Duodenal mucosa (tissue), 2 donors: ENCODE measurements around the gene CCNT2.

Source experiments
- H3K27ac ChIP-seq: one replicate; pipeline ENCODE4 v1.7.0; 2013; ENCODE audit warnings: low read depth, low read length
- H3K27me3 ChIP-seq, 2 donors: one replicate each; pipeline ENCODE4 v1.7.0; 2013; ENCODE audit warnings: low read length in 2 of 2, control low read depth in 1 of 2; ENCODE audit not compliant: insufficient read depth in 2 of 2, control insufficient read depth in 1 of 2
- H3K36me3 ChIP-seq, 2 donors: one replicate each; pipeline ENCODE4 v1.7.0; 2013; ENCODE audit warnings: low read length in 2 of 2, control low read depth in 1 of 2; ENCODE audit not compliant: insufficient read depth in 2 of 2, control insufficient read depth in 1 of 2
- H3K4me1 ChIP-seq, 2 donors: one replicate each; pipeline ENCODE4 v1.7.0; 2013; ENCODE audit warnings: low read length in 2 of 2, control low read depth in 1 of 2; ENCODE audit not compliant: insufficient read depth in 2 of 2, control insufficient read depth in 1 of 2
- H3K4me3 ChIP-seq, 2 donors: one replicate each; pipeline ENCODE4 v1.7.0; 2013; ENCODE audit warnings: low read length in 2 of 2, low read depth in 1 of 2
- H3K9ac ChIP-seq, 2 donors: one replicate each; pipeline ENCODE4 v1.7.0; 2013; ENCODE audit warnings: low read length in 2 of 2, low read depth in 1 of 2
- H3K9me3 ChIP-seq, 2 donors: one replicate each; pipeline ENCODE4 v1.7.0; 2013; ENCODE audit warnings: low read length in 2 of 2, control low read depth in 1 of 2; ENCODE audit not compliant: control insufficient read depth in 1 of 2

CCNT2 gene

GRCh38 chr2:134918526-134919340 is at the start of gene CCNT2:
TSS of gene CCNT2 (plus strand) at chr2:134918822. CDS start at chr2:134918855, 33 bp downstream.
- no peaks in the 10 kb centered on the region for H3K9me3 ChIP-seq
- H3K4me1 ChIP-seq: peaks cover 24 to 30% of the 10 kb centered on the region in 2 donors
- no peaks in the 10 kb centered on the region for H3K27me3 ChIP-seq
- H3K27ac ChIP-seq: peak within 1 kb of the TSS; percentile 99
- H3K4me3 ChIP-seq: peak within 1 kb of the TSS; percentile 94 to 97
- H3K36me3 ChIP-seq: no peaks in the 10 kb centered on the region
- H3K9ac ChIP-seq: peak within 1 kb of the TSS; percentile 97 to 98

GRCh38 chr2:134869946-134870736 is 48.5 kb upstream of the CCNT2 start:
- H3K4me3 ChIP-seq: no peak overlapping the region
- H3K9me3 ChIP-seq: no peaks in the 10 kb centered on the region
- H3K36me3 ChIP-seq: no peaks in the 10 kb centered on the region
- no peaks in the 10 kb centered on the region for H3K27me3 ChIP-seq
- no peak overlapping the region for H3K27ac ChIP-seq
- no peak overlapping the region for H3K9ac ChIP-seq
- no peaks in the 10 kb centered on the region for H3K4me1 ChIP-seq

DNA sequence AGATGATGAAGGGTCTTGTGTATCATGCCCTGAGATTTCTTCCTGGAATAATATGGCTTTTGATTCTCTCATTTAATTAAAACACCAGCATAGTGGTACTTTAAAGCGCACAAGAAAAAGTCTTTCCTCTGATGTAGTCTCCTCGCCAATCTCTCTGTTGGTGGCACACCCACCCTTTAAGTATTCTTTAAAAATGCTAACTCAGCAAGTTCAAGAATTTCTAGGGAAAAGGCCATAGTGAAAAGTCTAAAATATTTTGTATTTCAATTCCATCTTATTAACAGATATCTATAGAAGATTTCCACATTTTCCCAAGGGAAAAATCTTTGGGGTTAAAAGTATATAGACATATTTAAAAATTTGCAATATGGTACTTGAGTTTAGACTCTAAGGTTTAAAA is 45.5 kb upstream of the CCNT2 start:
- H3K9ac ChIP-seq: no peak overlapping the region
- no peak overlapping the region for H3K4me3 ChIP-seq
- H3K4me1 ChIP-seq: no peaks in the 10 kb centered on the region
- H3K36me3 ChIP-seq: no peaks in the 10 kb centered on the region
- no peaks in the 10 kb centered on the region for H3K27me3 ChIP-seq
- no peak overlapping the region for H3K27ac ChIP-seq
- peaks cover 2 to 4% of the 10 kb centered on the region in 2 donors for H3K9me3 ChIP-seq

DNA sequence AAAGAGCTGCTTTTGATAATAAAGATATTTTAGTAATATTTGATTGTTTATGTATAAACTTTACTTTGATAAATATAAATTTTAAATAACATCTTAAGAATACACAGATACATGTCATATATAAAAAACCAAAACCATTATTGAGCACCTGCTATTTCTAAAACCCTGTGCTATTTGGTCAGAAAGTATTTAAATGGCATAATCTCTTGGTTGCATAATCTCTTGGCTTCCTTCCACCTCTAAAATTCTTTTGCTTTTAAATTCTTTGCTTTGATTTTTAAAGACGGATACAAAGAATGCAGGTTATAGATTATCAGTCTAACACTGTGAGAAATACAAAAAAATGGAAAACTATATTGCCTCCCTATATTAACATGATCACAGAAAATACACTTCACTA is 43.3 kb upstream of the CCNT2 start:
- no peak overlapping the region for H3K9ac ChIP-seq
- H3K27ac ChIP-seq: no peak overlapping the region
- H3K9me3 ChIP-seq: peaks cover 2 to 13% of the 10 kb centered on the region in 2 donors
- no peaks in the 10 kb centered on the region for H3K36me3 ChIP-seq
- H3K27me3 ChIP-seq: no peaks in the 10 kb centered on the region
- no peak overlapping the region for H3K4me3 ChIP-seq
- H3K4me1 ChIP-seq: peaks cover 0 to 8% of the 10 kb centered on the region in 2 donors

GRCh38 chr2:134882773-134883172 is 35.8 kb upstream of the CCNT2 start:
- Histone ChIP-seq H3K4me1 (peaks cover 0 to 8% of the 10 kb centered on the region in 2 donors), H3K27me3 (no peaks in the 10 kb centered on the region), H3K9me3 (peaks cover 2 to 13% of the 10 kb centered on the region in 2 donors), H3K4me3 (no peak overlapping the region), H3K9ac (no peak overlapping the region), H3K27ac (no peak overlapping the region), H3K36me3 (no peaks in the 10 kb centered on the region)

DNA sequence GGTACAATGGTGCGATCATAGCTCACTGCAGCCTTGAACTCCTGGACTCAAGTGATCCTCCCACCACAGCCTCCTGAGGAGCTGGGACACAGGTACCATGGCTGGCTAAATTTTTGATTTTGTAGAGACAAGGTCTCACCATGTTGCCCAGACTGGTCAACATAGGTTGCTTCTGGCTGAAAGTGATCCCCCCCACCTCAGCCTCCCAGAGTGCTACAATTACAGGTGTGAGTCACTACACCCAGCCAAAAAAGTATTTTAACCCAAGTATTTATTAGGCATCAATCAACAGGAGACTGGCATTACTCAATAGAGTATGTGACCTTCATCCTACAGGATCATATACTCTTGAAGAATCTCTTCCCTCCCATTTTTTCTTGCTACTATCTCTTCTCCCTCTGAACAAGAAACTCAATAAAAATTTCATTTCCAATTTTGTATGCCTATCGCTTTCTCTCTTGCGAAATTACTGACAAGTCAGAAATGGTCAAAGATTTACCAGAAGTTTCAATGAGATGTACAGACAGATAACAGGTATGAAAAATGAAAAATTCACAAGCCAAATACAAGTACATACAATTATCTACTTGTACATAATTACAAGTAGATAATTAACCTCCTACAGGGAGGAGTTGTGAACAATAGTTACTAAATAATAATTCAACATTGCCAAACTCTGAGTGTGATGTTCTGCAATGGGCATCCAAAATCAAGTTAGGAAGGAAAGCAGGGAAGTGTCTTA is 34.9 kb upstream of the CCNT2 start:
- Histone ChIP-seq H3K27ac (no peak overlapping the region), H3K36me3 (no peaks in the 10 kb centered on the region), H3K4me1 (peaks cover 0 to 7% of the 10 kb centered on the region in 2 donors), H3K9me3 (peaks cover 0 to 4% of the 10 kb centered on the region in 2 donors), H3K27me3 (no peaks in the 10 kb centered on the region), H3K4me3 (no peak overlapping the region), H3K9ac (no peak overlapping the region)

DNA sequence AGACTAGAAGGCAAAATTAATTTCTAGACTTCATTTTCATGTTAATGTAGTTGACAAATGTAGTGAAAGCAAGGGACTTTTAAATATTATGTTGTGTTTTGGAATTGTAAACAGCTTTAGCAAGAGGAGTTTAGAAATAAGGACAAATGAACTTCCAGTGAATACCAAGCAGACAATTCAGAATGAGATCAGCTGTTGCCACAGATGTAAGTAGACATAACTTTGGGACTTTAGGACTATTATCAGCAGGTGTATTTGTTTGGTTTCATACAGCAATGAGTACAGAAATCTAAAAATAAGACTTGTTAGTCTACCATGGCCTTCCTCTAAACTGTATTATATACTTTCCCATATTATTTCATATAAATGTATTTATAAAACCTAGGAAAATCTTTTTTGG is 34.2 kb upstream of the CCNT2 start:
- Histone ChIP-seq H3K9ac (no peak overlapping the region), H3K4me3 (no peak overlapping the region), H3K27me3 (no peaks in the 10 kb centered on the region), H3K36me3 (no peaks in the 10 kb centered on the region), H3K9me3 (no peaks in the 10 kb centered on the region), H3K27ac (no peak overlapping the region), H3K4me1 (no peaks in the 10 kb centered on the region)

GRCh38 chr2:134892282-134893035 is 26.2 kb upstream of the CCNT2 start:
- H3K4me1 ChIP-seq: peaks cover 0 to 5% of the 10 kb centered on the region in 2 donors
- no peaks in the 10 kb centered on the region for H3K9me3 ChIP-seq
- H3K4me3 ChIP-seq: no peak overlapping the region
- no peaks in the 10 kb centered on the region for H3K27me3 ChIP-seq
- H3K27ac ChIP-seq: no peak overlapping the region
- H3K9ac ChIP-seq: no peak overlapping the region
- H3K36me3 ChIP-seq: no peaks in the 10 kb centered on the region

DNA sequence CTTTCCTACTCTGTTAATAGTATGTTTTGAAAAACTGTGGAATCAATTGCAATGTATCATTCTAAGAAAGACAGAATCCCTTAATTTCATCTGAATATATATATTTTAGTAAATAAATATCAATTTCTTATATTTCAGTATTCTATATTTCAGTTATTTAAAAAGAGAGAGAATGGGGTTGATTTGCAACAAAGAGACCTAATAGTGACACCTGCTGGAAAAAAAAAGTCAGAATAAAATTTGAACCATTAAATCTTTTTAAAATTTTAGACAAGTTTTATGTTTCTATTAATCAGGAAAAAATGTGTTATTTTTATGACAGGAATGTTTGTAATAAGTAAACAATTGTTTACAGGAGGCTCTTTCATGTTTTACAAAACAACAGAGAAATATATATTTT is 20.7 kb upstream of the CCNT2 start:
- Histone ChIP-seq H3K9me3 (no peaks in the 10 kb centered on the region), H3K4me1 (no peaks in the 10 kb centered on the region), H3K9ac (no peak overlapping the region), H3K27me3 (no peaks in the 10 kb centered on the region), H3K36me3 (no peaks in the 10 kb centered on the region), H3K4me3 (no peak overlapping the region), H3K27ac (no peak overlapping the region)
